ENCODE measurements around the gene TMEM41B. TPM values are rescaled to one million over a fixed set of nuclear protein-coding genes. Genes with fewer than 3 reads are reported as not detected.
"Not testable (repeated sequence)": the region's sequence is repeated elsewhere in the genome, so short reads cannot be mapped to it uniquely, and the experiment has no call there.

Gene TMEM41B
- total RNA-seq, 1 experiment from 2014 or later = 65.1 TPM

- Histone ChIP-seq H3K36me3 (ENCODE audit: low read depth) (no peaks in the 10 kb centered on the region), H3K9me2 (ENCODE audit: insufficient read depth) (no peaks in the 10 kb centered on the region), H3K27me3 (ENCODE audit: insufficient read depth, low read depth) (no peaks in the 10 kb centered on the region), H3K4me3 (no peak overlapping the region), H3K4me1 (replicated peaks; ENCODE audit: insufficient read depth) (no peaks in the 10 kb centered on the region), H3K9me3 (ENCODE audit: insufficient read depth, low read depth) (no peaks in the 10 kb centered on the region), H3K4me2 (no peak overlapping the region), H3F3A (ENCODE audit: insufficient read depth, low read depth) (no peaks in the 10 kb centered on the region), H3K79me2 (ENCODE audit: low read depth) (no peaks in the 10 kb centered on the region), H2AFZ (no peak overlapping the region), H3K27ac (no peak overlapping the region), H4K20me1 (ENCODE audit: insufficient read depth) (no peaks in the 10 kb centered on the region)
- POLR2A ChIA-PET (ENCODE audit: unreplicated experiment) = no interaction called here
- no peak for DNase-seq
- TF ChIP-seq CTCF (conservative IDR thresholded peaks at IDR 0.05) (no peak), EZH2 (IDR thresholded peaks at IDR 0.05; ENCODE audit: low read depth) (no peak)
- CTCF ChIA-PET = no interaction called here
- intact Hi-C loops (cut with micrococcal nuclease; ENCODE audit: unreplicated experiment) = no loop called here
- no TSS peak for BruUV-seq (replicated peaks)
These were observed 66.5 kb downstream of the TMEM41B start for GRCh38 chr11:9247863-9248262.

- H3K4me2 ChIP-seq; H3F3A ChIP-seq (ENCODE audit: insufficient read depth, low read depth); H3K36me3 ChIP-seq (ENCODE audit: low read depth); H3K27me3 ChIP-seq (ENCODE audit: insufficient read depth, low read depth); POLR2A ChIA-PET (ENCODE audit: unreplicated experiment); H3K4me3 ChIP-seq; H3K79me2 ChIP-seq (ENCODE audit: low read depth); H3K27ac ChIP-seq; H2AFZ ChIP-seq; DNase-seq; H4K20me1 ChIP-seq (ENCODE audit: insufficient read depth); H3K4me1 ChIP-seq (replicated peaks; ENCODE audit: insufficient read depth); intact Hi-C loops (cut with micrococcal nuclease; ENCODE audit: unreplicated experiment); H3K9me2 ChIP-seq (ENCODE audit: insufficient read depth); H3K9me3 ChIP-seq (ENCODE audit: insufficient read depth, low read depth); CTCF ChIA-PET; BruUV-seq (replicated peaks): not testable (repeated sequence)
These were observed 78.2 kb downstream of the TMEM41B start for GRCh38 chr11:9236242-9236641.

- CTCF ChIA-PET = no interaction called here
- TF ChIP-seq EZH2 (IDR thresholded peaks at IDR 0.05; ENCODE audit: low read depth) (no peak), CTCF (conservative IDR thresholded peaks at IDR 0.05) (no peak)
These were observed 81.9 kb downstream of the TMEM41B start for GRCh38 chr11:9232482-9232881.

GRCh38 chr11:9231848-9232177, 82.6 kb downstream of the TMEM41B start:
- no peak for DNase-seq
- Histone ChIP-seq H3K79me2 (ENCODE audit: low read depth) (no peaks in the 10 kb centered on the region), H3K4me3 (no peak overlapping the region), H3K27me3 (ENCODE audit: insufficient read depth, low read depth) (no peaks in the 10 kb centered on the region), H4K20me1 (ENCODE audit: insufficient read depth) (no peaks in the 10 kb centered on the region), H3K4me1 (replicated peaks; ENCODE audit: insufficient read depth) (no peaks in the 10 kb centered on the region), H3F3A (ENCODE audit: insufficient read depth, low read depth) (no peaks in the 10 kb centered on the region), H3K9me3 (ENCODE audit: insufficient read depth, low read depth) (no peaks in the 10 kb centered on the region), H3K4me2 (no peak overlapping the region), H3K36me3 (ENCODE audit: low read depth) (no peaks in the 10 kb centered on the region), H3K27ac (no peak overlapping the region), H2AFZ (no peak overlapping the region), H3K9me2 (ENCODE audit: insufficient read depth) (no peaks in the 10 kb centered on the region)
- ChIA-PET POLR2A (ENCODE audit: unreplicated experiment) (no interaction called here), CTCF (no interaction called here)
- TF ChIP-seq EZH2 (IDR thresholded peaks at IDR 0.05; ENCODE audit: low read depth) (no peak), CTCF (conservative IDR thresholded peaks at IDR 0.05) (no peak)
- intact Hi-C loops (cut with micrococcal nuclease; ENCODE audit: unreplicated experiment) = no loop called here
- no TSS peak for BruUV-seq (replicated peaks)

More at GRCh38 chr11:9232482-9232881, 81.9 kb downstream of the TMEM41B start:
- H3K9me3 ChIP-seq (ENCODE audit: insufficient read depth, low read depth) = no peaks in the 10 kb centered on the region
- H3K27me3 ChIP-seq (ENCODE audit: insufficient read depth, low read depth) = no peaks in the 10 kb centered on the region
- POLR2A ChIA-PET (ENCODE audit: unreplicated experiment) = interaction anchor here (0.7 kb wide), 1 partner anchor 559 kb away, joined by 4 read pairs; no protein-coding TSS in a partner anchor
- H3K4me2 ChIP-seq = no peak overlapping the region
- no peak overlapping the region for H2AFZ ChIP-seq
- intact Hi-C loops (cut with micrococcal nuclease; ENCODE audit: unreplicated experiment) = no loop called here
- H3K4me1 ChIP-seq (replicated peaks; ENCODE audit: insufficient read depth) = no peaks in the 10 kb centered on the region
- no peak overlapping the region for H3K27ac ChIP-seq
- H4K20me1 ChIP-seq (ENCODE audit: insufficient read depth) = no peaks in the 10 kb centered on the region
- no peaks in the 10 kb centered on the region for H3K9me2 ChIP-seq (ENCODE audit: insufficient read depth)
- H3K36me3 ChIP-seq (ENCODE audit: low read depth) = no peaks in the 10 kb centered on the region
- H3F3A ChIP-seq (ENCODE audit: insufficient read depth, low read depth) = no peaks in the 10 kb centered on the region
- no TSS peak for BruUV-seq (replicated peaks)
- H3K4me3 ChIP-seq = no peak overlapping the region
- H3K79me2 ChIP-seq (ENCODE audit: low read depth) = no peaks in the 10 kb centered on the region
- DNase-seq = no peak
